ENCODE measurements around the gene DAB1.

The DAB1 gene

GRCh38 chr1:57160594-57160993 is 263.3 kb downstream of the DAB1 start:
- TF ChIP-seq SUZ12 (IDR thresholded peaks at IDR 0.05; ENCODE audit: extremely low read depth, insufficient read depth, insufficient read length) = no peak
- TF ChIP-seq YY1 (IDR thresholded peaks at IDR 0.05; ENCODE audit: insufficient read depth, insufficient read length) = no peak
- TF ChIP-seq ZNF274 (IDR thresholded peaks at IDR 0.05; ENCODE audit: low read depth, low read length) = no peak
- Histone ChIP-seq H3K9ac (ENCODE audit: insufficient read length, low read depth) (no peak overlapping the region), H3K27me3 (ENCODE audit: insufficient read depth, insufficient read length) (no peaks in the 10 kb centered on the region), H3K4me1 (ENCODE audit: insufficient read depth, insufficient read length) (peaks cover 6% of the 10 kb centered on the region), H3K9me3 (ENCODE audit: insufficient read depth, low read length) (no peaks in the 10 kb centered on the region), H3K36me3 (ENCODE audit: insufficient read depth, insufficient read length, low read length) (no peaks in the 10 kb centered on the region), H3K4me3 (ENCODE audit: insufficient read length, low read depth) (no peak overlapping the region)
- DNase-seq (ENCODE audit: low read depth, low spot score) = no peak

- no peaks in the 10 kb centered on the region for H3K9me3 ChIP-seq (ENCODE audit: insufficient read depth, low read length)
- no peak overlapping the region for H3K4me3 ChIP-seq (ENCODE audit: insufficient read length, low read depth)
- no peak for DNase-seq (ENCODE audit: low read depth, low spot score)
- H3K4me1 ChIP-seq (ENCODE audit: insufficient read depth, insufficient read length) = peaks cover 6% of the 10 kb centered on the region
- no peak overlapping the region for H3K9ac ChIP-seq (ENCODE audit: insufficient read length, low read depth)
- no peaks in the 10 kb centered on the region for H3K36me3 ChIP-seq (ENCODE audit: insufficient read depth, insufficient read length, low read length)
- no peaks in the 10 kb centered on the region for H3K27me3 ChIP-seq (ENCODE audit: insufficient read depth, insufficient read length)
- TF ChIP-seq ZNF274 (IDR thresholded peaks at IDR 0.05; ENCODE audit: low read depth, low read length) (no peak), YY1 (IDR thresholded peaks at IDR 0.05; ENCODE audit: insufficient read depth, insufficient read length) (no peak), SUZ12 (IDR thresholded peaks at IDR 0.05; ENCODE audit: extremely low read depth, insufficient read depth, insufficient read length) (no peak)
These were observed 265.3 kb downstream of the DAB1 start for GRCh38 chr1:57158604-57158998.

- no peaks in the 10 kb centered on the region for H3K27me3 ChIP-seq (ENCODE audit: insufficient read depth, insufficient read length)
- no peaks in the 10 kb centered on the region for H3K9me3 ChIP-seq (ENCODE audit: insufficient read depth, low read length)
- TF ChIP-seq YY1 (IDR thresholded peaks at IDR 0.05; ENCODE audit: insufficient read depth, insufficient read length) (no peak), ZNF274 (IDR thresholded peaks at IDR 0.05; ENCODE audit: low read depth, low read length) (no peak), SUZ12 (IDR thresholded peaks at IDR 0.05; ENCODE audit: extremely low read depth, insufficient read depth, insufficient read length) (no peak)
- H3K36me3 ChIP-seq (ENCODE audit: insufficient read depth, insufficient read length, low read length) = no peaks in the 10 kb centered on the region
- H3K9ac ChIP-seq (ENCODE audit: insufficient read length, low read depth) = no peak overlapping the region
- H3K4me3 ChIP-seq (ENCODE audit: insufficient read length, low read depth) = no peak overlapping the region
- H3K4me1 ChIP-seq (ENCODE audit: insufficient read depth, insufficient read length) = peaks cover 6% of the 10 kb centered on the region
- no peak for DNase-seq (ENCODE audit: low read depth, low spot score)
These were observed 265.8 kb downstream of the DAB1 start for GRCh38 chr1:57157818-57158603.

- Histone ChIP-seq H3K4me1 (ENCODE audit: insufficient read depth, insufficient read length) (peaks cover 6% of the 10 kb centered on the region), H3K9ac (ENCODE audit: insufficient read length, low read depth) (no peak overlapping the region), H3K9me3 (ENCODE audit: insufficient read depth, low read length) (no peaks in the 10 kb centered on the region), H3K27me3 (ENCODE audit: insufficient read depth, insufficient read length) (no peaks in the 10 kb centered on the region), H3K4me3 (ENCODE audit: insufficient read length, low read depth) (no peak overlapping the region), H3K36me3 (ENCODE audit: insufficient read depth, insufficient read length, low read length) (no peaks in the 10 kb centered on the region)
- DNase-seq (ENCODE audit: low read depth, low spot score) = no peak
- TF ChIP-seq SUZ12 (IDR thresholded peaks at IDR 0.05; ENCODE audit: extremely low read depth, insufficient read depth, insufficient read length) = no peak
- TF ChIP-seq ZNF274 (IDR thresholded peaks at IDR 0.05; ENCODE audit: low read depth, low read length) = no peak
- no peak for TF ChIP-seq YY1 (IDR thresholded peaks at IDR 0.05; ENCODE audit: insufficient read depth, insufficient read length)
These were observed 267.0 kb downstream of the DAB1 start for GRCh38 chr1:57156907-57157306.

GRCh38 chr1:57146100-57146499 is 277.8 kb downstream of the DAB1 start:
- DNase-seq (ENCODE audit: low read depth, low spot score) = no peak
- no peaks in the 10 kb centered on the region for H3K4me1 ChIP-seq (ENCODE audit: insufficient read depth, insufficient read length)
- H3K9me3 ChIP-seq (ENCODE audit: insufficient read depth, low read length) = no peaks in the 10 kb centered on the region
- no peaks in the 10 kb centered on the region for H3K27me3 ChIP-seq (ENCODE audit: insufficient read depth, insufficient read length)
- H3K9ac ChIP-seq (ENCODE audit: insufficient read length, low read depth) = no peak overlapping the region
- no peak overlapping the region for H3K4me3 ChIP-seq (ENCODE audit: insufficient read length, low read depth)
- no peaks in the 10 kb centered on the region for H3K36me3 ChIP-seq (ENCODE audit: insufficient read depth, insufficient read length, low read length)
- TF ChIP-seq YY1 (IDR thresholded peaks at IDR 0.05; ENCODE audit: insufficient read depth, insufficient read length) = no peak

- no peaks in the 10 kb centered on the region for H3K4me1 ChIP-seq (ENCODE audit: insufficient read depth, insufficient read length)
- no peaks in the 10 kb centered on the region for H3K9me3 ChIP-seq (ENCODE audit: insufficient read depth, low read length)
- H3K36me3 ChIP-seq (ENCODE audit: insufficient read depth, insufficient read length, low read length) = no peaks in the 10 kb centered on the region
- H3K4me3 ChIP-seq (ENCODE audit: insufficient read length, low read depth) = no peak overlapping the region
- H3K27me3 ChIP-seq (ENCODE audit: insufficient read depth, insufficient read length) = no peaks in the 10 kb centered on the region
- H3K9ac ChIP-seq (ENCODE audit: insufficient read length, low read depth) = no peak overlapping the region
- TF ChIP-seq ZNF274 (IDR thresholded peaks at IDR 0.05; ENCODE audit: low read depth, low read length) (no peak), YY1 (IDR thresholded peaks at IDR 0.05; ENCODE audit: insufficient read depth, insufficient read length) (no peak), SUZ12 (IDR thresholded peaks at IDR 0.05; ENCODE audit: extremely low read depth, insufficient read depth, insufficient read length) (no peak)
- DNase-seq (ENCODE audit: low read depth, low spot score) = no peak
These were observed 280.9 kb downstream of the DAB1 start for GRCh38 chr1:57142999-57143398.

- Histone ChIP-seq H3K4me3 (ENCODE audit: insufficient read length, low read depth) (no peak overlapping the region), H3K27me3 (ENCODE audit: insufficient read depth, insufficient read length) (no peaks in the 10 kb centered on the region), H3K9ac (ENCODE audit: insufficient read length, low read depth) (no peak overlapping the region), H3K9me3 (ENCODE audit: insufficient read depth, low read length) (no peaks in the 10 kb centered on the region), H3K36me3 (ENCODE audit: insufficient read depth, insufficient read length, low read length) (no peaks in the 10 kb centered on the region), H3K4me1 (ENCODE audit: insufficient read depth, insufficient read length) (no peaks in the 10 kb centered on the region)
- TF ChIP-seq SUZ12 (IDR thresholded peaks at IDR 0.05; ENCODE audit: extremely low read depth, insufficient read depth, insufficient read length) (no peak), ZNF274 (IDR thresholded peaks at IDR 0.05; ENCODE audit: low read depth, low read length) (no peak), YY1 (IDR thresholded peaks at IDR 0.05; ENCODE audit: insufficient read depth, insufficient read length) (no peak)
- DNase-seq (ENCODE audit: low read depth, low spot score) = no peak
These were observed 281.7 kb downstream of the DAB1 start for GRCh38 chr1:57142169-57142568.
